22Rv1 (cell line): Measurements from ENCODE around the gene BCAP31.

Source experiments
- H3K27ac ChIP-seq: fragments of 450-650 bp; 2 replicates; pipeline ENCODE4 v1.5.1; 2017
- ZFX ChIP-seq: fragments of 450-650 bp; IDR thresholded peaks from 2 replicates; pipeline ENCODE4 v1.6.1; 2017; ENCODE audit warnings: antibody characterized with exemption, borderline replicate concordance
- TF ChIP-seq, protein P1 (sequence below): fragments of 450-650 bp; IDR thresholded peaks from 2 replicates; pipeline ENCODE4 v1.5.1; 2017; ENCODE audit warnings: mild to moderate bottlenecking

The BCAP31 gene

DNA sequence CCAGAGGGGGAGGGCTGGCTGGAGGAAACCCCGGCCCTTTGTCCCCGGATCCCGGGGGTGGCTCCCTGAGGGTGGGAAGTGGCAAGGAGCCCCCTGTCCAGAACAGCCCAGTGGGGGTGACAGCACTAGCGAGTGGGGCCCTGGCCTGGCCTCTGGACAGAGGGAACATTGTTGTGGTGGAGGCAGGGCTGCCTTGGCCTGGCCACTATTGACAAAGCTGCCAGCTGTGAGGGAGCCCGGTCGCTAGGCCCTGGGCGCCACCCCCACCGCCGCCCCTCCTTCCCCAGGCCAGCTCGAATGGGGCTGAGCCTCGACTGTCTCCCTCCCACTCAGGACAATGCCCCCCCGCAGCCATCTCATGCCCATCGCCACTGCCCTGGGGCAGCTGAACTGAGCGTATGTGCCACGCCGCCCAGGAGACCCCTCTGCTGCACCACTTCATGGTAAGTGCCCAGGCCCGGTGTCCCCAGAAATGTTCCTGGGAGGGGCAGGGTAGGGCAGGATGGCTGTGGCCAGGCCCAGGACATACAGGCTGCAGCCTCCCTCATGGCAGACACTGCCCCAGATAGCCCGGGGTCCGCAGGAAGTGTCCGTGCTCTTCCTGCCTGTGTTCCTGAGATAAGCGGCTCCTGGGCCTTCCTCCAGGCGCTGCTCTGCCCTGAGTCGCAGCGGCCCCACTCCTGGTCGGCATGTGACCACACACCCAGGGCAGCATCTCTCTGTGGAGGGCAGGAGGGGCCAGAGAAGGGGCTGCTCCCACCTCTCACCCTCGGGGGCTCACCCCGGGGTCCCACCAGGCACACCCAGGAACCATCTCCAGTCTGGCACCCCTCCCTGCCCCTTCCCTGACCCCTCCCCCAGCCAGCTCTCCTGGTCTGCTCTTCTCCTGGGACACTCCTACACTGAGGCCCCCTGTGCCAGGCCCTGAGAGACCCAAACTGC, 41.2 kb upstream of the BCAP31 start:
- H3K27ac ChIP-seq: no peak overlapping the region
- TF ChIP-seq ZFX: no peak
- TF ChIP-seq, protein P1, sequence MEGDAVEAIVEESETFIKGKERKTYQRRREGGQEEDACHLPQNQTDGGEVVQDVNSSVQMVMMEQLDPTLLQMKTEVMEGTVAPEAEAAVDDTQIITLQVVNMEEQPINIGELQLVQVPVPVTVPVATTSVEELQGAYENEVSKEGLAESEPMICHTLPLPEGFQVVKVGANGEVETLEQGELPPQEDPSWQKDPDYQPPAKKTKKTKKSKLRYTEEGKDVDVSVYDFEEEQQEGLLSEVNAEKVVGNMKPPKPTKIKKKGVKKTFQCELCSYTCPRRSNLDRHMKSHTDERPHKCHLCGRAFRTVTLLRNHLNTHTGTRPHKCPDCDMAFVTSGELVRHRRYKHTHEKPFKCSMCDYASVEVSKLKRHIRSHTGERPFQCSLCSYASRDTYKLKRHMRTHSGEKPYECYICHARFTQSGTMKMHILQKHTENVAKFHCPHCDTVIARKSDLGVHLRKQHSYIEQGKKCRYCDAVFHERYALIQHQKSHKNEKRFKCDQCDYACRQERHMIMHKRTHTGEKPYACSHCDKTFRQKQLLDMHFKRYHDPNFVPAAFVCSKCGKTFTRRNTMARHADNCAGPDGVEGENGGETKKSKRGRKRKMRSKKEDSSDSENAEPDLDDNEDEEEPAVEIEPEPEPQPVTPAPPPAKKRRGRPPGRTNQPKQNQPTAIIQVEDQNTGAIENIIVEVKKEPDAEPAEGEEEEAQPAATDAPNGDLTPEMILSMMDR: no peak

DNA sequence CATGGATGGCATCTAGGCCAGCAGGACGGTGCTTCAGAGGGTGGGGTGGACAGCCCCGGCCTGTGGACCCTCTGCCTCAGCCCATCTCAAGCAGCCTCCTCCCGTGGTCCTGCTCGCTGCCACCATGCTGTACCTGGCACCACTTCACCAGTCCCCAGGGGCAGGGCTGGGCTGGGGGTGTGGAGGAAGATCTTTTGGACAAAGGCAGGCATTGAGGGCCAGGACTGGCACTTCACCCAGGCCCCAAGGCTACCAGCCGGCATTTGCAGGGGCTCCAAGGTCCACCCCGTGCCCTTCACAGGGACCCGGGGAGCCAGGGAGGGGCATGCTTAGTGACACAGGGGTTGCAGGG, 40.6 kb upstream of the BCAP31 start:
- H3K27ac ChIP-seq: no peak overlapping the region
- no peak for TF ChIP-seq ZFX
- TF ChIP-seq, protein P1: no peak

DNA sequence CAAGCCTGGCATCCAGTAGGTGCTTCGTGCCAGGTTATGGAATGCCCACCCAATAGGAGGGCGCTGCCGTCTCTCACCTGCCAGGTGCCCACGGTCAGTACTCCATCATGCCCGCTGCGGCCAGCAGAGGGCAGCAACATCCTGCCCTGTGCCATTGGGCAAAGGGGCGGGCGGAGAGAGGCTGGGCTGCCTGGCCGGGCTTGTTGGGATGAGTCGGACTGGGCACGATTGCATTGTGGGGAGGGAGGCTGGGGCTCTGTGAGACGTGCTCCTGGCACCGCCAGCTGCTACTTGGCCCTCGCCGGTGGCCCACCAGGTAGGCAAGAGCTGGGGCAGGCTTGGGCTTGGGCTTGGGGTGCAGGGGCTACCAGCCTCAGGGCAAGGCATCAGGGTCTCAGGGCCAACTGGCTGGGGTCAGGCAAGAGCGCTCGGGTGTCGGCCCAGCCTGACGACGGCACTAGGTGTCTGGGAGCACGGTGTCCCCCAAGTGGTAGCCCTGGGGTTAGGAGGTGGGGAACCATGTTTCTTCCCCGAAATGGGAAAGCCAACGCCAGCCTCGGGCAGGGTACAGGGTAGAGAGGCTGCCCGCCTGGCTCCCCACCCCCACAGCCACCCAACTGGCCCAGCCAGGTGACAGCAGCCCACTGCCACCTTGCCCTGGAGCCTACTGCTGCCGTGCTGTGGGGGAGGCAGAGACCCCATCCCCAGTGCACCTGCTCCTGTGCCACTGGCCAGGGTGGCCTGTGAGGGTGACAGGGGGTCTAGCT, 40.0 kb upstream of the BCAP31 start, which contains the start of gene PLXNB3:
Gene PLXNB3 (plus strand): TSS at position 261 of the 767 bp plus-strand sequence. CDS start 1,287 bp downstream, outside the sequence.
- no peak within 1 kb of the TSS for H3K27ac ChIP-seq
- no peak for TF ChIP-seq ZFX
- TF ChIP-seq, protein P1: peak; percentile 82

DNA sequence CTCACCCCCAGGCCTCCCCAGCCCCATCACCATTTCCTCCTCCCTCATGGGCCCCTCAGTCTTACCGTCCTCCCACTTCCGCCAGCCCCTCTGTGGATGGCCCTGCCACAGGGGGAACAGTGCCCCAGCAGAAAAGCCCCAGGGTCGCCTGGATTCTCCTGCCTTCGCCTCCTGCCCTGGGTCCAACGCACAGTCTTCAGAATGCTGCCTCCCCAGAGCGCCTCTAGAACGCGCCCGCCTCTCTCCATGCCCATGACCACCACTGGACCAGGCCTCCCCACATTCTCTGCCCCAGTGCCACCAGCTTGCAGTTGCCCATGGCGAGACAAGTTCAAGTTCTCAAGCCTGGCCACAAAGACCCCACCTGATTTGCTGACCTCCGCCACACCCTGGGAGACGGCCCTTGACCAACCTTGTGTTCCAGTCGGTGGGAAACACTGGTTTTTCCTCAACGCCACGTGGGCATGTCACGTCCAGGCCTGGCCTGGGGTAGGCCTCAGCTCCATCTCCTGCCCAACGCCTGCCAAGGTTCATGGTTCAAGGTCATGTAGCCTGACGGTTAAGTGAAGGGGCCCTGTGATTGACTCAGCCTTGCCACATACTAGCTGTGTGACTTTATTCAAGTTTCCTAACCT, 39.2 kb upstream of the BCAP31 start:
- H3K27ac ChIP-seq: no peak overlapping the region
- TF ChIP-seq, protein P1: no peak
- TF ChIP-seq ZFX: no peak

DNA sequence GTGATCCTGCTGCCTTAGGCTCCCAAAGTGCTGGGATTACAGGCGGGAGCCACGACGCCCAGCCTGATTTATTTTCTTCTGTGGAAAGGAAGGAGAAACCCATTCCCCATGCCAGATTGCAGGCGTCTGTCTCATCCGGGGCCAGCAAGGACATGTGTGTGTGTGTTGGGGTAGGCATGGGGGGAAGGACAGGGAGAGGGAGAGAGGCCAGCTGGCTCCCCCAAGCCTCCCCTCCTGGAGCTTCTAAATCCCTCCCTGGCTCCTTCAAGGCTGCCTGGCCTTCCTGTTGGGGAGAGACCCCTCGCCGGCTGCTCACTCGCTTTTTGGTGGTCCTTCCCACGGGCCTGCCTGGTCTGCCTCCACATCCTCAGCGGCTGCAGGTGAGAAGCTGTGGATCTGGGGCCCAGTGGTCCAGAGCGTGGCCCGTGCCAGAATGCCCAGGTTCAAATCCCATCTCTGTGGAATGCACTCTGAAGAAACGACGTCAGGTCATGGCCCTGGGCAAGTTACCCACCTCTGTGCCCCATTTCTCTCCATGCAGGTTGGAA, 38.5 kb upstream of the BCAP31 start:
- TF ChIP-seq, protein P1: no peak
- TF ChIP-seq ZFX: no peak
- no peak overlapping the region for H3K27ac ChIP-seq

DNA sequence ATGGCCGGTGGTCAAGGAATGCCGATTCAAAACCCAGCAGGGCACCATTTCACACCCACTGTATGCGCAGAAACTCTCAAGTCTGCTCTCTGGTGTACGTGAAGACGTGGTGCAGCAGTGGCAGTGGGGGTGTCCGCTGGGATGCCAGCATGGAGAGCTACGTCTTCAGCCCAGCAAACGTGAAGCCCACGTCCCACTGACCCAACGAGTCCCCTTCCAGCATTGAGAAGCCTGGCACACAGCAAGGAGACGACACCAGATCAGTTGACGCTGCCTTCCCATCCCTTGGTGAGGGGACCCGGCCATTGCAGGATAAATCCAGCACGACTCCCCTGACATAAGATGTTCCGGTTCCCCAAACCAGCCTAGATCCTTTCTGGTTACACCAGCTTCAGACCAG, 37.7 kb upstream of the BCAP31 start:
- TF ChIP-seq, protein P1: no peak
- TF ChIP-seq ZFX: no peak
- no peak overlapping the region for H3K27ac ChIP-seq
